GM19463 (cell line): ENCODE measurements around the gene TFCP2L1.

ENCODE experiments used
- ATAC-seq: cut with Tn5 transposase; IDR thresholded peaks from one replicate; pipeline ENCODE4 v1.9.1; 2021; ENCODE audit warnings: mild to moderate bottlenecking, moderate library complexity; ENCODE audit not compliant: unreplicated experiment

TFCP2L1 gene

GRCh38 chr2:121200011-121200347 lies 85.0 kb downstream of the TFCP2L1 start:
- ATAC-seq, result no peak

- no peak for ATAC-seq
Measured at GRCh38 chr2:121199281-121200010, 85.6 kb downstream of the TFCP2L1 start.

DNA sequence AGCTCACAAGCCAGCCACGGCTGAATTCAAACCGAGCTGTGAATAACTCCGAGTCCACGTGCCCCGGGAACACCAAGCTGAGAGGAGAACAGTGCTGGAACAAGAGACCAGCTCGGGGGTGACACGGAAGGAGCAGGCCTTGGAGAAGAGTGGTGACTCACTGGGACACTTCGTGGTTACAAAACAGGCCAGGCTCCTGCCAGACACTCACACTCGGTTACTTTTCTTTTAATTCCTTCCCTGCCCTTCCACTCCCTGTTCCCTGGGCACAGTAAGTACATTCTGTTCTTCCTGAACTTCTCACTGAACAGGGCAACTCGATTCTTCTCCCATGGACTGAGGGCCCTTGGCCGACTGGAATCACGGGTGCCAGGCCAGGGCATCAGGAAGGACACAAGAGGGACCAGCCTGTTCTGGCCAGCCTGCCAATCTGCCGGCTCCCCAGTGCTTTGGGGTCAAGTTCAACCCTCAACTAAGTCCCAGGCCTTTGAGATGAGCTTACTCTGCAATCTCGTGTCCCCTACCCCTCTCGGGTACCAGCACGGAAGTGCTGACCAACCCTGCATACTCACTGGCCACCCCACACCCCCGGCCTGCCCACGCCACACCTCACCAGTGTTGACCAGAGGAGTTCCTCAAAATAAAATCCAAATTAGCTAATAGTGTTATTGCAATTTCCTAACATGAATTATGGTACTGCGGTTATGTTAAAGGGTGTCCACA lies 87.5 kb downstream of the TFCP2L1 start:
- ATAC-seq, result no peak

GRCh38 chr2:121196849-121197155 lies 88.2 kb downstream of the TFCP2L1 start:
- no peak for ATAC-seq

DNA sequence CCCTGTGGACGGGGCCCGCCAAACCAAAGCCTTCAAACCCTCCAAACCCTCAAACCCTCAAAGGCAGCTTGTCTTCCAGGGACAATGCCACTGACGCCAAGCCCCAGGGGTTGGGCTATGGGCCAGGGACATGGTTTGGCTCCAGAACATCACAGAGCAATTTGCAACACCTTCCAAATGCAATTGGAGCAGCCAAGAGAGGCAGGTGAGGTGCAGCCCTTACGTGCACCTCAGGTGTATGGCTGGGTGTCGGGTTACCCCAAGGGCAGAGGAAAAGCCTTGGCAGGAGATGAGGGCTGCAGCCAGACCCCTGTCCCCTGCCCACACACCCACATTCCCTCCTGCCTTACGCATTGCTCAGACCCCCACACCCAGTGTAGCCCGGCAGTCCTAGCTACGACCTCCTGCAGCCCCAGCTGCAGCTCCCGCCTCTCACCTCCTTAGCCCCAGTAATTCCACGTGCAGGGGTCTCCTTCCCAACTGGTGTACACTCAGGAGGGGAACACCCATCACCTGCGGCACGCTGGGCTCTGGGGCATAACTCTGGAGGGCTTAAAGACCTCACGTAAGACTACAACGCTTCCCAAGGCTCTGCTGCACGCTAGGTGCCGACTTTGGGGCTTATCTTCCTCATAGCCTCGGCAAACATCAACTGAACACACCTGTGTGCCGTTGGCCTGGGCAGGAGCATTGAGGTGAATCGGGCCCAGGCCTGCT lies 88.7 kb downstream of the TFCP2L1 start:
- ATAC-seq, result no peak

DNA sequence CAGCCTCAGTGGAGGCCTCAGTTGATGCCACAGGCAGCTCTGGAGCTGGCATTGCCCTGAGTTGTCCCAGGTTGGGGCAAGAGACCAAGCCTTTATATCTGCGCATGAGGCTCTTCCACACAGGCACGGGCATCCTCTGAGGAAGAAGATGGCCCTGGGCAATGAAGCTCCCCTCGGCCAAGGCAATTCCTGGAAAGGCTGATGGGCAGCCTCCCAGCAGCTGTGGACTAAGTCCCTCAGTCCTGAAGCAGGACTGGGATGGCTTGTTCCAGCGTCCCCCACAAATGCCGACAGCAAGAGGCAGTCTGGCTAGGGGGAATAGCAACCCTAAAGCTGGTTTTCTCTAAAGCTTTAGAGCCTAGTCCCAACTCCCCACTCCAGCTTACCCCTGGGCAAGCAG lies 90.0 kb downstream of the TFCP2L1 start:
- no peak for ATAC-seq

GRCh38 chr2:121194626-121195025 lies 90.4 kb downstream of the TFCP2L1 start:
- no peak for ATAC-seq

GRCh38 chr2:121193185-121193584 lies 91.8 kb downstream of the TFCP2L1 start:
- ATAC-seq, result no peak

GRCh38 chr2:121192576-121192975 lies 92.4 kb downstream of the TFCP2L1 start:
- ATAC-seq, result no peak

GRCh38 chr2:121191191-121192170 lies 93.5 kb downstream of the TFCP2L1 start:
- ATAC-seq, result no peak

DNA sequence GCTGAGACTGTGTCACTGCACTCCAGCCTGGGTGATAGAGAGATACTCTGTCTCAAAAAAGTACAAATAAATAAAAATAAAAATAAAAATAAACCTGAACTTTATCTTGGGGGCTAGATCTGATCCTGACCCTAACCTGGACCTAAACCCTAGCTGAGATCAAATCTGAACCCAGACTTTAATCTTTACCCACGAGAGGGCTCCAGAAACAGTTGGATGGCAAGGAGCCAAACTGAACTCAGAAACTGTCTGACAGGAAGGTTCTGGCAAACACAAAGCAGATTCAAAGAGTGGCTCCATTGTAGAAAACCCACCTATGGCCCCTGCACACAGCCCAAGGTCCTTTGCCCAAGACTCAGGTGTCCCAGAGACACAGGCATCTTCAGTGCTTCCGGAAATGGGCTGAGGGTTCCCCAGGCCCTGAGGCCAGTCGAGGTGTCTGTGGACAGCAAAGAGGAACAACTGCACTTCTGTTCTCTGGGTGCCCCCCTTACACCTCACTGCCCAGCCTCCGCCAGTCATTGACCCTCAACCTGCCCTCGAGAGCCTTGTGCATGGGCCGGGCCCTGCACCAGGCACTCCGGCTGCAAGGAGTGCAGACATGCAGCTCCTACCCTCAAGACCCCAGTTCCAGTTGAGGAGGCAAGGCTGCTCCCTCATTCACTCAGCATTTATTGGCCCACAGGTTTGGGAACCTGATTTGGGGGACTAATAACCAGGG lies 95.2 kb downstream of the TFCP2L1 start:
- ATAC-seq, result no peak

- ATAC-seq, result no peak
Measured at GRCh38 chr2:121189011-121189410, 96.0 kb downstream of the TFCP2L1 start.

DNA sequence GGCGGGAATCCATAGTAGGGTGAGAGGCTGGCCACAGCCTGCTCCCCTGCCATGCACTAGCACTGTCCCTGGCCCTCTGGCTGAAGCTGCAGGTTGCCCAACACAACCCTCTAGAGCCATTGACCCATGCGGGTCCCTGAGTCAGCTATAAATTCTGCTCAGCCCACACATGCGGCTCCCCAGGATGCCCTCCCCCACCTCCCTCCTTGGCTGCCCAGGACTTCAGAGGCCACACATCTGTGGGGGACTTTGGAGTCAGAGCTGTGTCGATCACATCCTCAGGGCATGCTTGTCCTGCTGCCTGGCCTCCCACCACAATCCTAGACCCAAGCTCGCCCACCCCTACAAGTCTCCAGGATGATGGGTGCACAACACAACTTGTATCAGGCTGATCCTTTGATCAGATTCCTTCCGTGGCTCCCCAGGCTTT lies 97.0 kb downstream of the TFCP2L1 start:
- ATAC-seq, result no peak

- no peak for ATAC-seq
Measured at GRCh38 chr2:121187351-121187981, 97.5 kb downstream of the TFCP2L1 start.

DNA sequence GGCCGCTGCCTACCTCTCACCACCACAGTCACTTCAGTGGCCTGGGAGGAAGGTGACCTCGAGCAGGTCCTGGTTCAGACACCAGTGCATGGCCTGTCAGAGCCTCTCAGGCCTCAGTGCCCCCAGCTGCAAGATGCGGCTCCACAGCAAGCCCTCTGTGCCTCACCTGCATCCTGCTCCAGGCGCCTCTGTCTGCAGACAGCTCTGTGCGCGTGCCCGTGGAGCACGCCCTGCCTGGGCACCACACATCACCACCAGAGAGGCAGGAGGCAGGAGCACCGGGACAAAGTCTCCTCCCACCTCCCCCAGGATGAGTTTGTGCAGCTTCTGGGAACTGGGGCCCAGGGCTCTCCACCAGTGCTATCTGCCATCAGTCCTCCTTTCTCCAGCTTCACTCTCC lies 98.7 kb downstream of the TFCP2L1 start:
- no peak for ATAC-seq

DNA sequence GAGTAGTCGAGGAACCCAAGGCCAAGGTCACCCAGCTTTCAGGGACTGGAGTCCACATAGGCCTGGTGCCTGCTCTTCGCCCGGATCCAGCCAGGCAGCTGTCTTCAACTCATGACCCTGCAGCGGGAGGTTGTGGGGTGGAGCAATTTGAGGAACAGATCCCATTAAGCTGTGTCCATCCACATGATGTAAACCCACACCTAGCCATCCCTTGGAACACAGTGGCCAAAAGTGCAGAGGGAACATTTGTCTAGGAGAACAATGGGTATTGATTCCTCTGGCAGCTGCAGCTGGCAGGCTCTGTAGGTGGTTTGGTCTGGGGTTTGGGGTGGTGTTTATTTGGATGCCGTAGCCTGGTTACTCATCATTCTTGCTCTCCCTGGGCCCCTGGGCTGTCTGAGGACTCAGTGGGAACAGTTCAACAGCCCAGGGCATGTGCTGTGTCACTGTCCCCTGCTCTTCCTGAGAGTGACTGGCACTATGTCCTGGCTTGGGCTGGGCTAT lies 99.4 kb downstream of the TFCP2L1 start:
- ATAC-seq, result no peak

- no peak for ATAC-seq
Measured at GRCh38 chr2:121185111-121185510, 99.9 kb downstream of the TFCP2L1 start.

DNA sequence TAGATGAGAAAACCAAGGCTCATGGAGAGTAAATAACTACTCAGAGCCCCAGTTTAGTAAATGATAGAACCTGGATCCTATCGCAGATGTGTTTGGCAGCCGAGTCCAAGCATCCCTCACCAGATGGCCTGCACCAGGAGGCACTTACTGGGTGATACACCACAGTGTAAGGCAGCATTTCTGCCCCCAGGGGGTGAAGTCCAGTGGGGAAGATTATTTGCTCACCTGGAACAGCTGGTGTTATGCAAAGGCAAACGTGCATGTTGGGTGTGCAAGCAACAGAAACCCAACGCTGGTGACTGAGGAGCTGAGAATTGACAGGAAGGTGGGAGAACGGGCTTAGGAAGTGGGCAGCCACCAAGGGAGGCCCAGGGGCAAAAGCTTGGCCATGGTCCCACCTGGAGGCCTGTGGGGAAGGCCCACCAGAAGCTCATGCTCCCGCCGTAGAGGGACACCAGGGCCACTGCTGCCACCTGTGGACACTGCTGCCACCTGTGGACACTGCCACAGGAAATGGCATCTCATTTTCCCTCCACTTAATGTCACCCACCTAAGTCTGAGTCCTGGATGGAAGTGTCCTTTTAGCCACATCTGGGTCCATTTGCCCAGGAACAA lies 100.6 kb downstream of the TFCP2L1 start:
- ATAC-seq, result no peak

GRCh38 chr2:121182520-121182919 lies 102.5 kb downstream of the TFCP2L1 start:
- no peak for ATAC-seq
